HepG2 (cell line): ENCODE measurements around the gene CDC42BPG. TPM values are rescaled to one million over a fixed set of nuclear protein-coding genes. Genes with fewer than 3 reads are reported as not detected.
A peak's percentile ranks its signal among the peaks of the same experiment; 100 is the strongest.

ENCODE experiments used
- ATF3 ChIP-seq: sonication (generic); formaldehyde crosslinking; IDR thresholded peaks from 2 replicates; pipeline ENCODE4 v1.4.0; 2020; ENCODE audit warnings: missing genetic modification reagents
- HNF1A ChIP-seq, 2 experiments: sonication (generic) in 1 of 2; formaldehyde crosslinking in 1 of 2; IDR thresholded peaks; 2 replicates each; pipeline versions ENCODE4 v1.4.0 to v1.6.1; 2016 to 2020; ENCODE audit warnings: borderline replicate concordance in 1 of 2, low read depth in 1 of 2, mild to moderate bottlenecking in 1 of 2, missing genetic modification reagents in 1 of 2
- KLF11 ChIP-seq: IDR thresholded peaks from 2 replicates; pipeline ENCODE4 v1.6.1; 2016; ENCODE audit warnings: missing compliant biosample characterization
- MAX ChIP-seq: IDR thresholded peaks from 2 replicates; pipeline ENCODE4 v1.6.1; 2012; ENCODE audit warnings: inconsistent platforms
- PHF8 ChIP-seq: sonication (generic); formaldehyde crosslinking; IDR thresholded peaks from 2 replicates; pipeline ENCODE4 v1.5.0; 2020; ENCODE audit warnings: missing genetic modification reagents
- RAD21 ChIP-seq: fragments of 450-650 bp; formaldehyde crosslinking; IDR thresholded peaks from 2 replicates; pipeline ENCODE4 v1.5.0; 2020; ENCODE audit warnings: mild to moderate bottlenecking
- ZBTB33 ChIP-seq: sonication (generic); formaldehyde crosslinking; IDR thresholded peaks from 2 replicates; pipeline ENCODE4 v1.4.0; 2020; ENCODE audit warnings: missing genetic modification reagents
- ZNF724P ChIP-seq: sonication (generic); formaldehyde crosslinking; IDR thresholded peaks from 2 replicates; pipeline ENCODE4 v1.8.0; 2022; ENCODE audit warnings: missing genetic modification reagents, borderline replicate concordance
- ZNF777 ChIP-seq: sonication (generic); formaldehyde crosslinking; IDR thresholded peaks from 2 replicates; pipeline ENCODE4 v1.4.0; 2020; ENCODE audit warnings: missing genetic modification reagents
- polyA plus RNA-seq, 8 experiments: library from polyadenylated mRNA; depleted of rRNA in 3 of 8; stranded (reverse) in 7 of 8; unstranded in 1 of 8; fragments of >200 nt; fragmentation: Illumina TruSeq in 4 of 8; extraction: Trizol in 4 of 8; gene quantifications; 2 replicates each; pipeline versions ENCODE4 v1.2.1 to v1.2.3, GENCODE V29; 2011 to 2016; ENCODE audit warnings: low read depth in 4 of 8, missing spikeins in 1 of 8, mixed read lengths in 1 of 8; ENCODE audit not compliant: insufficient read depth in 1 of 8
- total RNA-seq, 5 experiments: library from RNA; depleted of rRNA; stranded (reverse); fragments of >200 nt; fragmentation: Illumina TruSeq; extraction: Trizol; gene quantifications; 2 replicates each; pipeline ENCODE4 v1.2.3, GENCODE V29; 2016; ENCODE audit warnings: low read depth in 1 of 5

The CDC42BPG gene
- total and polyA plus RNA-seq, 2 of the 13 experiments (the other 11 are each of a cell fraction or from before 2014, with no cell fraction given) = 0.55 to 1.4 TPM

DNA sequence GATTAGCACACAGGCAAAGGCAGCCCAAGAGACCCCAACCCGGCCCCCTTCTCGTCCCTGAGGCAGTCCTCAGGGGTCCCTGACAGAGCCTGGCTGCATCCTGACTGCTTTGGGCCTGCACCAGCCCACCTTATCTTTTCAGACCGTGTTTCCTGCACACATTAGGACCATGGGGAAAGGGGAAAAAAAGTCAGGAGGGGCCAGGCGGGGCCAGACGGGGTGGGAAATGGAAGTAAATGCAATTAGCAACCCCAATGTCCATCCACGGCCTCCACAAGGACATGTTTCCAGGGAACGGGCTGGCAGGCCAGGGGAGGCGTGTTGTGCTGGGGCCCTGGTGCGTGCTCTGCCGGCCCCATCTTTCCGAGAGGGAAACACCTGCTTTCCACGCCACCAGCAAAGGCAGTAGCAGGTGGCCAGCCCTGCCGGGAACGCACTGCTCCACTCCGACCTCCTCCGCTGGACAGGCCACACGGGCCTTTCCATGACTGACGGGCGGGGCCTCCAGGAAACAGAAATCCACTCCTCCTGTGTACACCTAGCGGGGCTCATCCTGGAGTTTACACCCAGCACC is 26.5 kb upstream of the CDC42BPG start (continued):
- no peak for TF ChIP-seq KLF11 (CRISPR knock-in tag)
- TF ChIP-seq ZNF724P (CRISPR knock-in tag) = no peak
- no peak for TF ChIP-seq RAD21
- TF ChIP-seq HNF1A (IDR thresholded peaks at IDR 0.05; ENCODE audit: low read depth) = no peak
- no peak for TF ChIP-seq HNF1A (CRISPR knock-in tag; IDR thresholded peaks at IDR 0.05; ENCODE audit: borderline replicate concordance)
- 0 out of 2 replicates have a peak, but pooled peaks have one; percentile 21 for TF ChIP-seq ZBTB33 (CRISPR knock-in tag)
- TF ChIP-seq PHF8 (CRISPR knock-in tag) = no peak
- no peak for TF ChIP-seq ATF3 (CRISPR knock-in tag)
- TF ChIP-seq ZNF777 (CRISPR knock-in tag) = no peak
- TF ChIP-seq MAX = no peak
